ENCODE measurements around the gene TRMT1.

The TRMT1 gene

DNA sequence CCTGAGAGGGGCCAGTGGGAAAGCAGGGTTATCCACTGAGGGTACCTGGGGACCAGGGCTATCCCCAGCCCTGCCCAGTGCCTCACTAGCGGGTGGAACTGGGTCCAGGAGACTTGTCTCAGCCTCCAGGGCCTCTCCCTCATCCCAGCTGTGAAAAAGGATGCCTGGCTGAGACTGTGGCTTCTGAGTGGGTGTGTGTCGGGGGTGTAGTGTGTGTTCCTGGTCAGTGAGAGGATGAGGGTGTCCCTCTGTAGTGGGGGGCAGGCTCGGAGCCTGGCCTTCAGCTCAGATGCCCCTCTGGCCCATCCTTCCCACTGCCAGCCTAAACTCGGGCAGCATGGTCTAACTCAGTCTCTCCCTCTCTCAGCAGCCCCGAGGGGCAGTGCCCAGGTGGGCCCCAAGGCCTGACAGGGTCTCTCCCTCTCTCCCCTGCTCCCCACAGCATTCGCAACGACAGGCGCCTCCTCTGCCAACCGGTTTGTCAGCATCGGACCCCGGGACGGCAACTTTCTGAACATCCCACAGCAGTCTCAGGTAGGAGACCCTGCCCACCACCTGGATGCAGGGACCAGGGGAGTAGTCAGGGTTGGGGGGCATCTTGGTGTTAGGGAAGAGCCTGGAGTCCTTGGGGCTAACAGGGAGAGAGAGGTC is 26.6 kb downstream of the TRMT1 start:
- Histone ChIP-seq H3K36me3 (ENCODE audit: insufficient read depth, low read length) (peaks cover 43% of the 10 kb centered on the region), H3K9me3 (replicated peaks; ENCODE audit: low read length) (no peaks in the 10 kb centered on the region), H3K4me1 (ENCODE audit: control insufficient read depth, insufficient read depth, low read length) (peaks cover 35% of the 10 kb centered on the region), H3K27me3 (ENCODE audit: control insufficient read depth, insufficient read depth, low read length) (no peaks in the 10 kb centered on the region), H3K9ac (ENCODE audit: low read depth, low read length) (no peak overlapping the region), H3K4me3 (ENCODE audit: low read length) (no peak overlapping the region), H3K4me2 (ENCODE audit: low read length) (no peak overlapping the region)

- H3K36me3 ChIP-seq (ENCODE audit: insufficient read depth, low read length): peaks cover 39% of the 10 kb centered on the region
These were observed 27.2 kb downstream of the TRMT1 start for GRCh38 chr19:13089139-13089856.

GRCh38 chr19:13087795-13088537 is 28.6 kb downstream of the TRMT1 start:
- peaks cover 31% of the 10 kb centered on the region for H3K4me1 ChIP-seq (ENCODE audit: control insufficient read depth, insufficient read depth, low read length)
- no peak overlapping the region for H3K9ac ChIP-seq (ENCODE audit: low read depth, low read length)
- H3K9me3 ChIP-seq (replicated peaks; ENCODE audit: low read length): no peaks in the 10 kb centered on the region
- no peak overlapping the region for H3K4me3 ChIP-seq (ENCODE audit: low read length)
- H3K36me3 ChIP-seq (ENCODE audit: insufficient read depth, low read length): peaks cover 43% of the 10 kb centered on the region
- H3K4me2 ChIP-seq (ENCODE audit: low read length): no peak overlapping the region
- no peaks in the 10 kb centered on the region for H3K27me3 ChIP-seq (ENCODE audit: control insufficient read depth, insufficient read depth, low read length)

More at GRCh38 chr19:13089139-13089856, 27.2 kb downstream of the TRMT1 start:
- Histone ChIP-seq H3K4me1 (ENCODE audit: control insufficient read depth, insufficient read depth, low read length) (peaks cover 35% of the 10 kb centered on the region), H3K9me3 (replicated peaks; ENCODE audit: low read length) (no peaks in the 10 kb centered on the region), H3K9ac (ENCODE audit: low read depth, low read length) (no peak overlapping the region), H3K27me3 (ENCODE audit: control insufficient read depth, insufficient read depth, low read length) (no peaks in the 10 kb centered on the region), H3K4me2 (ENCODE audit: low read length) (no peak overlapping the region), H3K4me3 (ENCODE audit: low read length) (no peak overlapping the region)

DNA sequence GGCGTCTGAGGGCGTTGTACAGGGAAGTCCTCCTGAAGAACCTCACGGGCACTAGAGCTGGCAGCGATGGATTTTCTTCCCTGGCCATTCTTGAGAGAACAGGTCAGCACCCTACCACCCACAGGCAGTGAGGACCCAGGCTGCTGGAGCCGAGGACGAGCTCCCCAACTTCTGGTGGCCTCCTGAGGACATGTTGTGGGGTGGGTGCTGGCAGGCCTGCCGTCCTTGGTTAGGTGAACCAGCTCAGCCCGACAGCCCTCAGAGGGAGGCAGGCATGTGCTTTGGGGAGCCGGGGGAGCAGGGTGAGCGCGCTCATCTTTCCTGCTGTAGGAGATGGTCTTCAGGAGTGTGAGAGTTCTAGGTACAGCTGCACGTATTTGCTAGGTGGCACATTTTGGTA is 29.2 kb downstream of the TRMT1 start:
- no peaks in the 10 kb centered on the region for H3K9me3 ChIP-seq (replicated peaks; ENCODE audit: low read length)
- peaks cover 45% of the 10 kb centered on the region for H3K36me3 ChIP-seq (ENCODE audit: insufficient read depth, low read length)
- no peak overlapping the region for H3K4me2 ChIP-seq (ENCODE audit: low read length)
- peaks cover 29% of the 10 kb centered on the region for H3K4me1 ChIP-seq (ENCODE audit: control insufficient read depth, insufficient read depth, low read length)
- H3K9ac ChIP-seq (ENCODE audit: low read depth, low read length): no peak overlapping the region
- no peaks in the 10 kb centered on the region for H3K27me3 ChIP-seq (ENCODE audit: control insufficient read depth, insufficient read depth, low read length)
- H3K4me3 ChIP-seq (ENCODE audit: low read length): no peak overlapping the region

DNA sequence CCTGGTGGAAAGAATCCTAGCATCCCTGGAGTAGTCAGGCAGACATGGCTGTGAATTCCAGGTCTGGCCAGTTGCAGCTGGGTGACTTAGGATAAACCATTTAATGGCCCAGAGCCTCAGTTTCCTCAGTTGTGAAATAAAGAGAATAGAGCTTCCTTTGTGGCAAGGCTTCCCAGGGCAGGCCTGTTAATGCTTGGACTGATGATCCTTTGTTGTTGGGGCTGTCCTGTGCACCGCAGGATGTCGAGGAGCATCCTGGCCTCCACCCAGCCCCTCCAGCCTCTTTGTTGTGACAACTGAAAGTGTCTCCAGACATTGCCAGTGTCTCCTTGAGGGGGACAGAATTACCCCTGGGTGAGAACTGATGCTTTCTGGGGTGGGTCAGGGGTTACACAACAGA is 30.2 kb downstream of the TRMT1 start:
- Histone ChIP-seq H3K4me3 (ENCODE audit: low read length) (no peak overlapping the region), H3K27me3 (ENCODE audit: control insufficient read depth, insufficient read depth, low read length) (no peaks in the 10 kb centered on the region), H3K9me3 (replicated peaks; ENCODE audit: low read length) (no peaks in the 10 kb centered on the region), H3K9ac (ENCODE audit: low read depth, low read length) (no peak overlapping the region), H3K4me2 (ENCODE audit: low read length) (no peak overlapping the region), H3K36me3 (ENCODE audit: insufficient read depth, low read length) (peaks cover 52% of the 10 kb centered on the region), H3K4me1 (ENCODE audit: control insufficient read depth, insufficient read depth, low read length) (peaks cover 27% of the 10 kb centered on the region)

DNA sequence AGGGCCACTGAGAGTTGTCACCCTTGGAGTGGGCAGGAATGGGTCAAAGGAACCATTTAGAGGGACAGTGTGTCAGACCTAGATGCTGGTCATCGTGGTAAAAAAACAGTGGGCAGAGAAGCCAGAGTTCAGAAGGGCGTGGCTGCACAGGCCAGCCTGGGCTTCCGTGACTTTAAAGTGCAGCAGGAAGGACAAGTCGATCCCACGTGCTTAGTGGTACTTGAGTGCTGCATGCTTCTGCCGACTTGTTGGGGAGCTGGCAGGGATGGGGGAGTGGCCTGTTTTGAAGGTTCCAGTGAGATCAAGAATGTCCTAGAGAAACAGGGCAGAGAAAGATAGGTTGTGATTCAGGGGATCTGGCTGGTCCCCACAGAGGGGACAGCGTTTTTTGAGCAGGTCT is 30.9 kb downstream of the TRMT1 start:
- no peak overlapping the region for H3K9ac ChIP-seq (ENCODE audit: low read depth, low read length)
- H3K9me3 ChIP-seq (replicated peaks; ENCODE audit: low read length): no peaks in the 10 kb centered on the region
- peaks cover 53% of the 10 kb centered on the region for H3K36me3 ChIP-seq (ENCODE audit: insufficient read depth, low read length)
- peaks cover 20% of the 10 kb centered on the region for H3K4me1 ChIP-seq (ENCODE audit: control insufficient read depth, insufficient read depth, low read length)
- H3K27me3 ChIP-seq (ENCODE audit: control insufficient read depth, insufficient read depth, low read length): no peaks in the 10 kb centered on the region
- no peak overlapping the region for H3K4me2 ChIP-seq (ENCODE audit: low read length)
- no peak overlapping the region for H3K4me3 ChIP-seq (ENCODE audit: low read length)

DNA sequence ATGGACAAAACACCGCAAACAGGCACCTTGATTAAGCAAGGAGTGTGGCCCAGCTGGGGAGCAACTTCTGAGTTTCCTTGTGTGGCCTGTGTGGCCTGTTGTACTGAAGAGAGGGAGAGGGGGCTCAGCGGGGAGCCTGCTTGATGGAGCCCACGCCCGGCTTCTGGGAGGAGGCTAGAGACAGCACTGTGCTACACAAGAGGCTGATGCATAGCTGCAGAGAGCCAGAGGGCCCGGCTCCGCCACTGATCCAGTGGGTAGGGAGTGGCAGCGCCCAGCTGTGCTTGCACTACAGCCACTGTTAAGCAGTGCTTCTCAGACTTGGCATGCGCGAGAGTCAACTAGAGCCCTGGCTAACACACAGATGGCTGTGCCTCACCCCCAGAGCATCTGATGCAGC is 32.9 kb downstream of the TRMT1 start:
- peaks cover 26% of the 10 kb centered on the region for H3K4me1 ChIP-seq (ENCODE audit: control insufficient read depth, insufficient read depth, low read length)
- no peak overlapping the region for H3K4me3 ChIP-seq (ENCODE audit: low read length)
- H3K9ac ChIP-seq (ENCODE audit: low read depth, low read length): no peak overlapping the region
- no peaks in the 10 kb centered on the region for H3K27me3 ChIP-seq (ENCODE audit: control insufficient read depth, insufficient read depth, low read length)
- no peak overlapping the region for H3K4me2 ChIP-seq (ENCODE audit: low read length)
- H3K9me3 ChIP-seq (replicated peaks; ENCODE audit: low read length): no peaks in the 10 kb centered on the region
- peaks cover 45% of the 10 kb centered on the region for H3K36me3 ChIP-seq (ENCODE audit: insufficient read depth, low read length)

- no peaks in the 10 kb centered on the region for H3K9me3 ChIP-seq (replicated peaks; ENCODE audit: low read length)
- H3K36me3 ChIP-seq (ENCODE audit: insufficient read depth, low read length): peaks cover 51% of the 10 kb centered on the region
- peaks cover 29% of the 10 kb centered on the region for H3K4me1 ChIP-seq (ENCODE audit: control insufficient read depth, insufficient read depth, low read length)
- H3K4me3 ChIP-seq (ENCODE audit: low read length): no peak overlapping the region
- no peak overlapping the region for H3K9ac ChIP-seq (ENCODE audit: low read depth, low read length)
- H3K27me3 ChIP-seq (ENCODE audit: control insufficient read depth, insufficient read depth, low read length): no peaks in the 10 kb centered on the region
- H3K4me2 ChIP-seq (ENCODE audit: low read length): no peak overlapping the region
These were observed 33.5 kb downstream of the TRMT1 start for GRCh38 chr19:13083008-13083404.

GRCh38 chr19:13082192-13083007 is 34.1 kb downstream of the TRMT1 start:
- no peak overlapping the region for H3K4me2 ChIP-seq (ENCODE audit: low read length)
- peaks cover 56% of the 10 kb centered on the region for H3K36me3 ChIP-seq (ENCODE audit: insufficient read depth, low read length)
- no peak overlapping the region for H3K9ac ChIP-seq (ENCODE audit: low read depth, low read length)
- H3K9me3 ChIP-seq (replicated peaks; ENCODE audit: low read length): no peaks in the 10 kb centered on the region
- H3K4me1 ChIP-seq (ENCODE audit: control insufficient read depth, insufficient read depth, low read length): peaks cover 30% of the 10 kb centered on the region
- no peaks in the 10 kb centered on the region for H3K27me3 ChIP-seq (ENCODE audit: control insufficient read depth, insufficient read depth, low read length)
- no peak overlapping the region for H3K4me3 ChIP-seq (ENCODE audit: low read length)

GRCh38 chr19:13079542-13079986 is 37.0 kb downstream of the TRMT1 start:
- Histone ChIP-seq H3K9me3 (replicated peaks; ENCODE audit: low read length) (no peaks in the 10 kb centered on the region), H3K9ac (ENCODE audit: low read depth, low read length) (no peak overlapping the region), H3K27me3 (ENCODE audit: control insufficient read depth, insufficient read depth, low read length) (no peaks in the 10 kb centered on the region), H3K4me1 (ENCODE audit: control insufficient read depth, insufficient read depth, low read length) (peaks cover 43% of the 10 kb centered on the region), H3K4me3 (ENCODE audit: low read length) (no peak overlapping the region), H3K36me3 (ENCODE audit: insufficient read depth, low read length) (peaks cover 60% of the 10 kb centered on the region), H3K4me2 (ENCODE audit: low read length) (peak overlapping the region; percentile 10)
